UCSD-AML1 (cell line): Measurements from ENCODE around the gene RAMP3.

Experiments
- DNase-seq: peaks from one replicate; lab custom pipeline; 2025; ENCODE audit not compliant: unreplicated experiment; lab: John Stamatoyannopoulos, UW

RAMP3 gene

DNA sequence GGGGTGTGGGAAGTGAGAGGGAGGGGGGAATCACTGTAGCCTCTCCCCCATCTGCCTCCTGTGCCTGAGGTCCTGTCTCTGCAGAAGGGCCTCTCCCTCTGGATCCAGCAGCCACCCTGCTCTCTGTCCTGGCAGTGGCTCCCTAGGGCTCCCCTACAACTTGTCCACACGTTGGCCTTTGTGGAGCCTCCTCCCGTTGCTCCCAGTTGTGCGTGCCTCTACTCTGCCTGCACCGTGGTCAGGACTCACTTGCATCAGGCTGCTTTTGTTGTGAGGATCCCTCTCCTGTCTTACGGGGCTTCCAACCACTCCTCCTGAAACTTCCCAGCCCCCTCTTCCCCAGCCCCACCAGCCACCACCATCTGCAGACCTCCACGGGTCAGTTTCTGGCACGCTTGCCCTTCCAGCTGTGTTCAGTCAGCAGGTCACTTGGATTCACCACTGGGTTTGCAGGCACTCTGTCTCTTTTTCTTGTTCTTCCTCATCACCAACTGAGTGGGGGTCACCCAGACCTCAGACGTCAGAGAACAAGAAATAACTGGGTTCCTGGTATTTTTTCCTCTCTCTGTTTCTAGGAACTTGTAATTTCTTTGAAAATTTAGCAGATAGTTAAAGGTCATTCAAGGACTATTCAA is 62.3 kb downstream of the RAMP3 start:
- no peak for DNase-seq

DNA sequence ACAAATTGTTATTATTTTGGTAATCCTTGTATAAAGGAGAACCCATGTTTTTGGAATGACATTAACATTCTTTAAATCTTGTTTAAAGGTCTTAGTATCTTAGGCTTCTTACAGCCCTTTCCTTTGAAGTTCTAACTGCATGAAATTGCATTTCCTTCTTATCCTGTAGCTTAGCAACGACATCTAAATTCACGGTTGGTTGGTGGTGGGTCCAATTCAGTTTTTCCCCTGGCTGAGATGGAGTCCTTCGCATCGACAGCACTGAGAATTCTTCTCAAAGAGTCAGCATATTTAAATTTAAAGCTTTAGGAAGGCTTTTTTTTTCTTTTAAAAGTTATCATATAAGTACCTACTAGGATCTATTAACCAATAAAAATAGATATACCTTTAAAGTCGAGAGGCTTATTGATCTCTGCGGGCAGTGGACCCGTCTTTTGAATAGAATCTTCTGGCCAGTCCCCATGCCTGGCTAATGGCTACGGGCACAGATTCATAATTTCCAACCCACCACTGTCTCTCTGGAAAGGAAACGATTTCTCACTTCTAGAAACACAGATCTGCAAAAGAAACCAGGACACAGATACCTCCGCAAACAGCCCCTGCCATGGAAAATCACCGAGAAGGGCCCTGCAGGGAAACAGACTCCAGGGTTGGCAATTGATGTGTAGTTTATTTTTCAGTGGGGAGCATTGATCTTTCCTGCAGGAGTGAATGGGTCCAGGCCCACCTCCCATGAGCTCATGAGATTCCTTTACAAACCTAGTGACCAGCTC is 63.4 kb downstream of the RAMP3 start:
- no peak for DNase-seq

DNA sequence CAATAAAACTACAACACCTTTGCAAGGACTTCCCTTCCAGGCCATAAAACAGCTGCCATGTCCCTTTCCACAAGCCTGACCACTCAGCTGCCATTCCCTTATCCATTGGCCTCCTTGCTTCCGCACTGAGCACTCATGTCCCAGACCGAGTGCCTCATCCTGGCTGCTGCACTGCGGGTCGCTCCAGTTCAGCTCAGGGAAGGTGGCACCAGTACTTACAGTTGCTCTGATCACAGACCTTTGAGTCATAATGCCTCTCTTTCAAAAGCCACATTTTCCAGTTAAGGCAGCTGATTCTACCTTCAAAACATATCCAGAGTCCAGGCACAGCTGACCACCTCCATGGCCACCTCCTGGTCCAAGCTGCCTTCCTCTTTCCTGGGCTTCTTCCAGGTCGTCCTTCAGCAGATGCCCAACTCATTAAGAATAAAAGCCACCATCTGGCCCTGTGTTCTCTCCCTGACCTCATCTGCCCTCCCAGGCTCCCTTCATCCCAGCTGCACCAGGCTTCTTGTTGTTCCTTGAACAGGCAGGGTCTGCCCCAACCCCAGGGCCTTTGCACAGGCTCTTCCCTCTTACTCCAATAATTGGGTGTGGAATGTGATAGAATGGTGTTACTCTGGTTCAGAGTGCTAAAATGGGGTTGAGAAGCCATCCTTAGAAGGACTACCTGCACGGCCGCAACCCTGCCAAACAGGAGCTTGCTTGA is 64.5 kb downstream of the RAMP3 start:
- no peak for DNase-seq

DNA sequence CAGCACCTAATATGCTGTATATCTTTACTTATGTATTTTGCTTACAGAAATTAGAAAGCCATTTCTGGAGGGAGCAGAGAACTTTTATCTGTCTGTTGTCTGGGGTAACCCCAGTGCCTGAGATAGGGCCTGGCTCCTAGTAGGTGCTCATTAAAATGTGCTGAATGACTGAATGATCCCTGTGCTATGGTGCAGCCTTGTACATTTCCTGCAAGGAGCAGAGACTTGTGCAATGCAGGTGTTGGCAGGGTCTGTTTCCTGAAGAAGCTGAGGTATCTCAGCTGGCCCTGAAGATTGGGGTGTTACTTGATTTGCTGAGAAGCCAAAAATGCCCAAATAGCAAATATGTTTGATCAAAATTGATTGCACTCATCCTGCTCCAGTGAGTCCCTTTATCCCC is 65.5 kb downstream of the RAMP3 start:
- DNase-seq: no peak

DNA sequence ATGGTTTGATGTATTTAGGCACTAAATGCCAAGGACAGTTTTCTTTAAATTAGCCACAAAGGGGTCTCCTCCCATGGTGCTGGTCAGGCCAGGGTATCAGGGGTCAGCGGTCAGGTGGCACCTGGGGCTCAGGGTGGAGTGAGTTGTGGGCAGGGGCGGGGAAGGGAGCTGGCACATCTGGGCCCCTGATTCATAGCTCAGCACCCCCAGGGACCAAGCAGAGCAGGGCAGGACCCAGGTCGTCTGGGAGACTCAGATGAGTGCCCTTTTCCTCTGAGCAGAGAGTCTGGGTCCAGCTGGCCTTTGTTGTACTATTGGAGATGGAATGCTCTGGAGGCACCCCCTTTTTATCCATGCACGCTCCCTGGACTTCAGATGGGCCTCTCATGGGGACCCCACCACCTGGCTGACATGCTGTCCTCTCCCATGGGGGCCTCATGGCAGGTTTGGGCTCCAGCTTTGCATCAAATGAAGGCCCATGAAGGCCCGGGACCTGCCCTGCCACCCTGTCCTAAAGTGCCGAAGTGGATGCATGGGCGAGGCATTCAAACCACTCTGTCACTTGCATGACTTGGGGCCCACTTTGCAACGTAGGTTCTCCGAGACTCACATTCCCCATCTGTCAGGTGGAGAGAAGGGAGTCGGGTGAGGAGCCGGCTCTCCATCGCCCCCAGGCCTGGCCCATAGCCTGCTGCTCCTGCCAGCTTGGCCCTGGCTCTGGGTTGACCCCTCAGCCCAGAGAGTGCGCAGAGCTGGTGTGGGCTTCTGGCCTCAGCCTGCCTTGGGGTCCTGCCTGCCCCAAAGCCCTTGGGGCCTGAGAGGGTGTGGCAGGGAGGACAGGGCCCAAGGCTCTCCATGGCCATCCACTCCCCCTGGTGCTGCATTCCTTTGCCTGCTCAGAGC is 66.4 kb downstream of the RAMP3 start:
- DNase-seq: no peak

DNA sequence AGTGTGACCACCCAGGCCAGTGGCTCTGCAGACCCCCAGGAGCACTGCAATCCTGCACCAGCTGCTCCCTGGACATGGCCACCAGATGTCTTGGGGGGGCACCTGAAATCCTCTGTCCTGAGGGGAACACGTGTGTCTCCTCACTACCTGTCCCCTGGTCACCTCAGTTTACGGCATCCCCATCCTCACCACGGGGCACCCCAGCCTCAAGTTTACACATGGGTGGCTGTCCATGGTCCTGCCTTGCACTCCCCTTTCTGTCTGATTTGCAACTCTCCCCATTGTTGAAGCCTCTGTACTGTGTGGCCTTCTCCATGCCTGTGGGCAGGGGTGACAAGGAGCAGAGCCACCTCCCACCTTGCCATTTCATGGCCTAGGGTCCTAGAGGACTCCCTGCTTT is 67.2 kb downstream of the RAMP3 start:
- DNase-seq: no peak

DNA sequence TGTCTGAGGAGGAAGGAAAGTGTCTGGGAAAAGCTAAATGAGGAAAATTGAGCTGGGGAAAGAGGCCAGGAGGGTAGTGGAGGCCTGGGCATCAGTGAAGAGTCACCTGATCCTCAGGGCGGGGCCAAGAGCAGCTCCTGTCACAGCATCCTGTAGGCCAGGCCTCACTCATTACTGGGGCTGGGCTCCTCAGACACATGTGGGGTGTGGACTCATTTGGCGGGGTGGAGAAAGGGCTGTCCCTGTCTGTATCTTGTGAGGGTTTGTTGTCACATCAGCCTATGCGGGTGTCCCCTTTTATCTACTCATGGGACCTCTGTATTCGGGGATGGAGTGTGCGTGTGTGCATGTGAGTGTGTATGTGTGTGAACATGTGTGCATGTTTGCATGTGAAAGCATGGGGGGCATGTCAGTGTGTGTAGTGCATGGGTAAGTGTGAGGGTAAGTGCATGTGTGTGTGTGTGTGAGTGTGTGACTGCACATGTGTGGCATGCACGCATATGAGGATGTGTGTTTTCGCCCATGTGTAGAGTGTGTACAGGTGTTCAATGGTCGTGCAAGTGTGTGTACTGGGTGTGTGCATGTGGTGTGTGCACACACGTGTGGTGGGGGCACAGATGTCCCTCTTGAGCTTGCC is 67.8 kb downstream of the RAMP3 start:
- no peak for DNase-seq

DNA sequence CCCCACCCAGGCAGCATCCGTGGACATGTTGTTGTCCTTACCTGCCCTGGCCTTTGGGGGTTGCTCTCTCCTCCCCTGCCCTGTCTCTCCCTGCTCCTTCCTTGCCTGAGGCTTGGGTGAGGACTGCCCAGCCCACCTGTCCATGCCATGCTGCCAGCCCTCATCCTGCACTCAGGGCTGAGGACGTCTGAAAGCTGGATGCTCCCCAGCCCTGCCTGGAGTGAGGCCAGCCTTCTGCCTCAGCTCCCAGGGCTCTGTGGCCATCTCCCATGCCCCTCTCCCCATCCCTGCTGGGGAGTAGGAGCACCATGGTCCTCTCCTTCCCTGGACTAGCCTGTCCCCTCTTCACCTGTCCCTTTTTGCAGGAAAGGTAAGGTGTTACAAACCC is 68.4 kb downstream of the RAMP3 start:
- no peak for DNase-seq

DNA sequence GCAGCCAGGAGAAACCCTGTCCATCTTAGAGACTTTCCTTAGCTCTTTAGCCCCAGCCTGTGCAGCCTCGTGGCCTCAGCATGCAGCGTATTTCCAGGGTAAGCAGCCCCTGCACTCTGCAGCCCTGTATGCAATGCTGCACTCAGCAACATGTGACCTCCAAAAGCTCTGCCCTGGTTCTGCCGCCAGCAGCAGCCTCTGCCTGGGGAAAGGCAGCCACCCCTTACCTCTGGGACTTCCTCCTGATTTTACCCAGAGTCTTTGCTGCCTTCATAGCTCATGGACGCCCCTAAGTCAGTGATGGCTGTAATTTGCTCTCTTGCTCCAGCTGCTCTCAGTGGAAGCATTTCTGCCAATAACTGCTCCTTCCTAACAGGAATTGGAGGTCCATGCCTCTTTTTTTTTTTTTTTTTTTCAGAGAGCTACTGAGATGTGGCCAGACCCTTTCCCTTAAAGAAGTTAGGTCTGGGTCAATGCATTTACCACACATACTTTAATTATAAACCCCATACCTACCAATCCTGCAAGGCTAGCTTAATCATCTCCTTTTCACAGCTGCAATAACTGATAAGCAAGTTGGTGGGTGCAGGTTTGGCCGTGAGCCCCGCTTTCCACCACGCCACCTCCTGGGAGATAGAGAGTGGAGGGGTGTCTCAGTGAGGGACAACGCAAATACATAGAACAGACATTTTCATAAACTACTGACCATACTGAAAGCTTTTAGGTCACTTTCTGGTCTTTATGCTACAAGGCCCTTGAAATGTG is 71.7 kb downstream of the RAMP3 start:
- no peak for DNase-seq

DNA sequence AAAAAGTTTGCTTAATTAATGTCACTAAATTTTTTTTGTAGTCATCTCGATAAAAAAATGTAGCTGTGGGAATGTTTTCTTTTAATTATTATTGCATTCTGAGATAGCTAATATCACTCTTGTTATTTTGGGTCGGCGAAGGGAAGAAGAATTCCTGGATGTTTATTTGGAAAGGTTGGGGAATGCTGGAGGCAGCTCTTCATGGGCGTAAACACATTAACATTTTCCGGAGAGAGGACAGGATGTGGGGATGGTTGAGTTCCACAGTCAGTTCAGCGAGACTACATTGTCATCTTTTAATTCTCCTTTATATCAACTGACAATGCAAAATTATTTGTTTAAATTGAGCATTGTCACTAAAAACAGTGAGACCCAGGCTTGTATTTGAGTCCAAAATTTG is 72.5 kb downstream of the RAMP3 start:
- no peak for DNase-seq

DNA sequence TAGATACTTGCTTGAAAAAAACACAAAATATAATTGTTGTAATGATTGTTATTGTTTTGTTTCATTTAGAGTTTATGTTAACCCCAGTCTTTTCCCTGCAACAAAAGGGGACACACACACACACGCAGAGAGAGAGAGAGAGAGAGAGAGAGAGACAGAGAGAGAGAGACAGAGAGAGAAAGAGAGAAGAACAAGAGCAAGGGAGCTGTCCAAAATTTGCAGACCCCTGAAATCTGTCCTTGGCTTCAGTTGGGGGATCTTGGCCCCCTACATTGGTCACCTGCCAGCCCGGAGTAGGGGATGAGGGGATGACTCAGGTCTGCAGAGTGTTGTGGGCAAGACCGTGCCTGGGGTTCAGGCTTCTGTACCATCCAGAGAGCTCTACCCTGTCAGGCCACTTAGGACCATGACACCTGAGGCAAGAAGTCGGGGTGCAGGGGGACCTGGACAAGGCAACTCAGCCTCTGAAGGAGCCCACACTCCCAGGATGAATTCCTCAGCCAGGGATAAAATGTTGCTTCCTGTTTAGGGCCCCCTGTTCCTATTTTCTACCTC is 73.1 kb downstream of the RAMP3 start:
- DNase-seq: no peak

DNA sequence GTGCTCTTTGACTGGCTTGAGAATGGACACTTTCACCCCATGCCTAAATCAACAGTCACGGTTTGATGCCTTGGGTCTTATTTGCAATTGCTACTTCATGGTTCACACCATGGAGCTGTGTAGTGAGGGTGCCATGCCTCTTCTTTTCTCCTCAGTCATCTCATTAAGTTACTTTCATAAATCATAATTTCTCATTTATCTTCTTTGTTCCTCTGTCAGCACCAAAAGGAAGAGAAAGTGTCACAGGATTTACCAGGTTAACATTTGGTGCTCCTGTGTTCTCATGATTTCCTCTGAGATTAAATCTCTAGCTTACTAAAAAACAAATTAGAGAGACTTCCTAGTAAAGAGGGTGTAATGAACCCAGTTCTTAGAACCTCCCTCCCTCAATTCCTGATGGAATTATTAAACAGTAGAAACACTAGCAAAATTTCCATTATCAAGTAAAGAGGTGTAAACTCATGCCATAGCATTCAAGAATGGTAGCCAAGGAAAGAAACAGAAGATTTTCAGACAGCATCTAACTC is 75.7 kb downstream of the RAMP3 start:
- no peak for DNase-seq
